Measurements from ENCODE around the gene MUC2. TPM values are rescaled to one million over a fixed set of nuclear protein-coding genes. Genes with fewer than 3 reads are reported as not detected.

The MUC2 gene
- total and polyA plus RNA-seq, 9 of the 15 experiments (the other 6 are each of a cell fraction or from before 2014, with no cell fraction given), result under 0.01 to 0.18 TPM; not detected in 7

DNA sequence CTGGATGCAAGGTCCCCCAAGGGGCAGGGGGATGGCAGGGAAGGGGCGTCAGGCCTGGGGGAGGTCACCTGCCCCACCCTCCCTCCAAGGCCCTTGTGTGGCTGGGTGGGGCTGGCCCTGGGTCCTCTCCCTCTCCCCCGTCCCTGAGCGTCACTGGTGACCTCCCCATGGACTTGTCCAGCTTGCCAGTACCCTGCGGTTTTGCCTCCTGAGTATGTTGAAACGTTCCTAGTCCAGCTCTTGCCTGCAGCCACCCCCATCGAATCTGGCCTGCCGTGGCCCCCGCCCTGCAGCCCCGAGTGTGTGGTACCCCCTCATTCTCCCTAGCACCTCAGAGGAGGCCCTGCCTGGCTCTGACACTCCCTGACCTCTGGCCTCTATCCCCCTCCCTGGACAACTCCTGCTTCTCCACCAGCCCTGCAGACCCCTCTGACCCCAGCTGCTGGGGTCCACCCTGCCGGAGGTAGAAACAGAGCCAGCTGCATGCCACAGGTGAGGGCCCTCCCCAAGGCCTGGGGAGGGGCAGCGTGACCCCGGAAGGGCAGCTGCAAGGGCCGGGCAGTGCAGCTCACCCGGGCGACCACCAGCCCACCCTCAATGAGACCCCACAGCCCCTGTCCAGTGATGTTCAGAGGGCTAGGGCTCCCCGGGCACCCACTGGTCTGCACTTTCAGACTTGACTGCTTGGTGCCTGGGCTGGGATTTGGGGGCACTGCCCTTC, 34.1 kb upstream of the MUC2 start (continued):
- no peak for TF ChIP-seq ZNF699 (CRISPR knock-in tag; IDR thresholded peaks at IDR 0.05; ENCODE audit: insufficient replicate concordance)
- TF ChIP-seq ZNF639 (CRISPR knock-in tag; conservative IDR thresholded peaks at IDR 0.05 in 1 of 2, IDR thresholded peaks at IDR 0.05 in 1 of 2), result no peak

GRCh38 chr11:1041149-1041467, 33.6 kb upstream of the MUC2 start:
- Histone ChIP-seq H3K4me2 (ENCODE audit: insufficient read depth, low read length) (no peak overlapping the region), H3K4me3 (no peak overlapping the region), H3K27me3 (ENCODE audit: control insufficient read depth in 2 of 2, insufficient read depth in 2 of 2, low read length in 2 of 2) (peaks cover 13 to 49% of the 10 kb centered on the region in 2 experiments; a peak in 4 of 5 replicates), H4K20me1 (replicated peaks; ENCODE audit: control insufficient read depth, insufficient read depth, low read length) (peaks cover 23% of the 10 kb centered on the region; the same call in 1 of the 2 replicates), H2AFZ (ENCODE audit: low read depth, low read length) (no peak overlapping the region), H3K36me3 (ENCODE audit: control insufficient read depth, insufficient read depth, low read length) (no peaks in the 10 kb centered on the region), H3K9me3 (replicated peaks; ENCODE audit: control insufficient read depth, insufficient read depth, low read depth, low read length) (no peaks in the 10 kb centered on the region), H3K79me2 (ENCODE audit: control insufficient read depth, insufficient read depth, low read length) (no peaks in the 10 kb centered on the region), H3K27ac (ENCODE audit: extremely low read depth, low read depth, low read length) (no peak overlapping the region), H3K9me1 (ENCODE audit: control insufficient read depth, insufficient read depth, low read length) (no peaks in the 10 kb centered on the region), H3K9ac (ENCODE audit: insufficient read depth in 1 of 2, low read depth in 2 of 2, low read length in 2 of 2) (no peak overlapping the region), H3K4me1 (replicated peaks in 1 of 2; ENCODE audit: control insufficient read depth in 2 of 2, insufficient read depth in 2 of 2, low read length in 2 of 2) (peaks cover 0 to 54% of the 10 kb centered on the region in 2 experiments; a peak in 2 of 5 replicates)
- intact Hi-C loops (cut with micrococcal nuclease) (no loop called here), in situ Hi-C loops (cut with MboI) (no loop called here)
- CTCF ChIA-PET (ENCODE audit: low intra/inter-chr PET ratio), result no interaction called here
- 7% methylated on average over 3 of the region's 8 CpGs for WGBS (ENCODE audit: insufficient coverage, low coverage, missing lambda C conversion rate)
- FAIRE-seq (no peak), ATAC-seq (no peak), DNase-seq (ENCODE audit: extremely low read depth in 1 of 4, low spot score in 3 of 4) (no peak)
- POLR2A ChIA-PET, result interaction anchor here (0.6 kb wide), 1 partner anchor 1265 kb away, joined by 4 read pairs; no protein-coding TSS in a partner anchor
- BruUV-seq (replicated peaks), result no TSS peak
- TF ChIP-seq USF1 (CRISPR knock-in tag; IDR thresholded peaks at IDR 0.05), result no peak
- TF ChIP-seq E2F4 (CRISPR knock-in tag; IDR thresholded peaks at IDR 0.05; ENCODE audit: low read depth), result no peak
- no peak for TF ChIP-seq CBFA2T2 (conservative IDR thresholded peaks at IDR 0.05)
- TF ChIP-seq U2AF2 (optimal IDR thresholded peaks at IDR 0.05; ENCODE audit: low read depth, low read length), result no peak
- TF ChIP-seq STAG1 (CRISPR knock-in tag; IDR thresholded peaks at IDR 0.05; ENCODE audit: borderline replicate concordance), result no peak
- no peak for TF ChIP-seq ZNF586 (CRISPR knock-in tag; conservative IDR thresholded peaks at IDR 0.05)
- no peak for TF ChIP-seq NONO (IDR thresholded peaks at IDR 0.05; ENCODE audit: low read depth in 2 of 2, low read length in 1 of 2)
- TF ChIP-seq DIDO1 (tag; IDR thresholded peaks at IDR 0.05; ENCODE audit: low read depth), result no peak
- TF ChIP-seq GABPB1 (CRISPR knock-in tag; IDR thresholded peaks at IDR 0.05), result no peak
